GM10847 (cell line): ENCODE measurements around the gene PBXIP1.

Source experiments
- POLR2A ChIP-seq: IDR thresholded peaks from 2 replicates; pipeline ENCODE4 v1.6.1; 2011; ENCODE audit not compliant: insufficient read length; ENCODE audit errors: extremely low read depth

Gene PBXIP1

DNA sequence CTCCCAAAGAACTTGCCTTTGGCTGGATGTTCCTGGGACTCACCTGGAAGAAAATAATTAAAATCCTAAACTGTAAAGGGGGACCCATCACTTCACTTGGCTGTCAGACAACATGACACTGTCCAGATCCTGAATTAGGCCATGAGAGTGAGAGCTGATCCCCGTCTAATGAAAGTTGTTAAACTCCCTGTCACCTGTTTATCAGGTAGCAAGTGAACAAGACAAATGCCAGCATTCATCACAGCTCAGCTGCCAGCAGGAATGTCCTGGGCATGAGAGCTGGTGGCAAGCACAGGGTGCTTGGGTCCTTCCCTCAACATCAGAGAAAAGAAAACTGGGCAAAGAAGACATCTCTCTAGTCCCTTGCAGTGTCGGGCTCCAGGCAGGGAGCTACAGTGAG lies 43.1 kb downstream of the PBXIP1 start:
- TF ChIP-seq POLR2A, result no peak

DNA sequence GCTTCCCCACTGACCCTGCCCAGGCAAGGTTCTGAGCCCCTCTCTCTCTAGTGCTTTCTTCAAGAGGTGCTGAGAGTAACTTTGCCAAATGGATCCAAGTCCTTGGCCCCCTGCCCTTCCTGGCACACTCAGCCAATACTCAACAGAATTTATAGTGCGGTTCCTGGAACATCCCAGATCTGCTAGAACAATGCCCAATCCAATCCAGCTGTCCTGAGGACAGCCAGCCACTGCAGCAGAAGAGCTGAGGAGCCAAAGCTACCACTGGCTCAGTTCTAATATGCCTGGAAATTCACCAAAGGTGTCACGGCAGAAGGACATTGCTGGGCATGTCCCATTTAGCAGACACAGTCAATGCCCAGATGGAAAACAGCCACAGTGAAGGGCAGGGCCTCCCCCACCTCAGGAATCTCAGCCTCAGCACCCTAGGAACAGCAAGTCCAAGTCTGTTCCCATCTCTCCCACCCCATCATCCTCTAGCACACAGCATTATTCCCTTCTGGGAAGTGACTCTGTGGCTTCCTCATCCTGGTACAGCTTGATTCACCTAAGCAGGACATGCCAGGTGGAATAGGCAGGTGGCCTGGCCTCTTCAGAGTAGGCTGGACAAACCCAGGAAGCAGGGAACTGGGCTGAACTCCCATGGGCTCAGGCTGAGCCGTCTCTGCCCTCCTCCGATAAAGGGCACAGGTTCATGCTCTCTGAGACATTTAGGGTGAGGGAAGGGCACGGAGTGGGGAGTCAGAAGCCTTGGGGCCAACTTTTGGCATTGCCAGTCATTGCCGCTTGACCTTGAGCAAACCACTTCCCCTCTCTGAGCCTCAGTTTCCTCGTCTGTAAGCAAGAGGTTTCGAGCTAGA lies 44.0 kb downstream of the PBXIP1 start:
- no peak for TF ChIP-seq POLR2A

DNA sequence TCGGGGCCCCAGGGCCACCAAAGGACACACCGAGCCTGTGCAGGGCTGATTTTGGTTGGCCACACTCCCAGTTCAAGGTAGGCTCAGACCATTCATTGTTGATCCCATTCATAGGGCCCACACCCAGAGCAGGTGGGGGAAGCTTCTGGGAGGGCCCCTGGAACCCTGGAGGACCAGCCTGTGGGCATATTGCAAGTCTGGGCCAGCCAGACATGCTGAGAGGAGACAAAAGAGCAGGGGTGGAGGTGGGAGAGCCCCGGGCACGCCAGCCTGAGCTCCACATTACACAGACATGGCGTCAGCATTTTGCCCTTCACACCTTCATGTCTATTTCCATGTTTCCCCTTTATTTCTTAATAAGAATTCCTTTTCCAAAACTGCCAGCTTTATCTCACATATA lies 45.0 kb downstream of the PBXIP1 start:
- no peak for TF ChIP-seq POLR2A

DNA sequence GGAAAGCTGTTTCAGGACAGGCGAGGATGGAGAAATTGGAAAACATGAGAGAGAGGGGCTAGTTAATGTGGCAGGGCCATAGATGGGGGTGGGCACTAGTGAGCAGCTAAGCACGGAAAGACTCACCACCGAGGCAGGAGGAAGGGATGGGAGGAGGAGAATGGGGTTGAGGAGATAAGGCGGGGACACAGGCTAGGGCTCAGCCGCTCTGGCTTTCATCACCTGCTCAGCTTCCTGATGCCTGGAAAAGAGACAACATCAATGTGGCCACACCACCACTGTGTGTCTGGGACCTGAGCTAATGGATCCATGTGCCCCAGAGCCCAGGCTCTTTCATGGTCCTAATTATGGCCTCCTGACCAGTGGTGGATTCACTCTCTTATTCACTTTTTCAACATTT lies 47.0 kb downstream of the PBXIP1 start:
- TF ChIP-seq POLR2A, result no peak

DNA sequence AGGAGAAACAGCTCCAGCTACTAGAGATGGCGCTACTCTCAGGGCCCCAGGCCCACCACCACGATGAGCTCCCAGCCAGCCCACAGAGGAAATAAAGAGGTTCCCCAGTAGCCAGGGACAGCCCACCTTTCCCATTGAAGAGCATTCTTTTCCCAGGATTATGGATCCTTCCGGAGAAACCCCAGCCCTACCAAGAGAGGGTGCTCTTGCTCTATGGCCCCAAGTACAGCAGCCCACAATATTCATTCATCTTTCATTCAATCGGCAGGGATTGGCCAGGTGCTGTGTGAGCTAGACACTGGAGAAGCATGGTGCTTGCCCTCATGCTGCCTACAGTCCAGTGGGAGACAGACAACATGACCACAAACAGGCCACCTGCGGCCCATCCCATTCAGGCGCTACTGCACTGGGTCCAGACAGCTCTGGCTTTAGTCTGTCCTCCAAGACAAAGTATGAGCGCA lies 49.2 kb downstream of the PBXIP1 start:
- no peak for TF ChIP-seq POLR2A

DNA sequence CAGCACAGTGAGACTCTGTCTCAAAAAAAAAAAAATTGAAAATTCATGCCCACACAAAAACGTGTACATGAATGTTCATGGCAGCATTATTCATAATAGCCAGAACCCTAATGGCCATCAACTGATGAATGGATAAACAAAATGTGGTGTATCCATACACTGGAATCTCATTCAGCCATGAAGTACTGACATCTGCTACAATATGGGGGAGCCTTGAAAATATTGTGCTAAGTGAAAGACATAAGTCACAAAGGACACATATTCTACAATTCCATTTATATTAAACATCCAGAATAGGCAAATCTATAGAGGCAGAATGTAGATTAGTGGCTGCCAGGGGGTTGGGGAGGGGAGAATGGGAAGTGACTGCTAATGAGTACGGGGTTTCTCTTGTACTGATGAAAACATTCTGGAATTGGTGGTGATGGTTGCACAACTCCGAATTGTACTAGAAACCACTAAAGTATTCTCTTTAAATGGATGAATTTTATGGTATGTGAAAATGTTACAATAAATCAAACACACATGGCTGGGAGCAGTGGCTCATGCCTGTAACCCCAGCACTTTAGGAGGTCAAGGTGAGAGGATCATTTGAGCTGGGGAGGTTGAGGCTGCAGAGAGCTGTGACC lies 52.8 kb downstream of the PBXIP1 start:
- TF ChIP-seq POLR2A, result no peak

DNA sequence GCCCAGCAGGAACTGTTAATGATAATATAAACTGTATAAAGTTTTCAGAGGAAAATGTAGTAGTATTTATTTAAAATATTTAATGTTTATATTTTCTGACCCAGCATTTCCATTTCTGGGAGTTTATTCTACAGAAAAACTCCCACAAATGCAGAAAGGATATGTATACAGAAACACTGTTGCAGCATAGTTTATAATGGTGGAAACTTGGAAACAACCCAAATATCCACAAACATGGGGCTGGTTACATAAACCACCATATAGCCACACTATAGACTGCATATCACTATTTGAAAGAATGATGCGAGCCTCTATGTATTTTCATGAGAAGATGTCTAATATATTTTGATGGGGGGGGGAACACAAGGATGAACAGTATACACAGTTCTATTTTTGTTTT lies 54.3 kb downstream of the PBXIP1 start:
- TF ChIP-seq POLR2A, result no peak

DNA sequence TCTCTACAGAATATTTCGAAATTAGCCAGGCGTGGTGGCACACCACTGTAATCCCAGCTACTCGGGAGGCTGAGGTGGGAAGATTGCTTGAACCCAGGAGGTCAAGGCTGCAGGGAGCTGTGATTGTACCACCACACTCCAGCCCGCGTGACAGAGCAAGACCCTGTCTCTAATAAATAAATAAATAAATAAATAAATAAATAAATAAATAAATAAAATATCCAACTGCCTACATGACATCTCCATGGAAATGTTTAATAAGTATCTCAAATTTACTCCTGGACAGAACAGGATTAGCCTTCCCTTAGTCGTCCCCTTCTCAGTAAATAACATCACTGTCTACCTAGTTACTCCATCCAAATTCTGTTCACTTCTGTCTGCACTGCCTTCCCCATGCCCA lies 56.9 kb downstream of the PBXIP1 start:
- TF ChIP-seq POLR2A, result no peak

DNA sequence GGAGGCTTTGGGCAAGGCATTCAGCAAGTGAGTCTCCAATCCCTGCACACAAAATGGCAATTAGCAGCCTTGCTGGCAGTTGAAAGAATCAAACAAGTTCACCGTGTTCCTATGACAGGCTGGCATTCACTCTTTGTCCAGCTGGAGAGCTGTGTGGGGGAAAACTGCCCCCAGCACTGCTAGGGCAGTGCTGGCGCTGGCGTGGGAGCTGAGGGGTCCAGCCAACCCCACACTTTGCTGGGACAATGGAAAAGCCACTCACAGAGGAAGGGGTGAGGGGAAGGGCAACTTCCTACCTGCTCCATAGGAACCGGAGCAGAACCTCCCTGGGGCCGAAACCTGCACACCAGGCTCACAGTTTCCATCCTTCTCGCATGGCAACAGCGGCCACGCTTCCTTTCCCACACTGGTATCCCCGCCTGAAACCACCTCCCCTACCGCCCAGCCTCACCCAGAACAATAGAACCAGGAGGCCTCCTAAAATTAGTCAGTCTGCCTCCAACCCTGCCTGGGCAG lies 59.1 kb downstream of the PBXIP1 start:
- no peak for TF ChIP-seq POLR2A

DNA sequence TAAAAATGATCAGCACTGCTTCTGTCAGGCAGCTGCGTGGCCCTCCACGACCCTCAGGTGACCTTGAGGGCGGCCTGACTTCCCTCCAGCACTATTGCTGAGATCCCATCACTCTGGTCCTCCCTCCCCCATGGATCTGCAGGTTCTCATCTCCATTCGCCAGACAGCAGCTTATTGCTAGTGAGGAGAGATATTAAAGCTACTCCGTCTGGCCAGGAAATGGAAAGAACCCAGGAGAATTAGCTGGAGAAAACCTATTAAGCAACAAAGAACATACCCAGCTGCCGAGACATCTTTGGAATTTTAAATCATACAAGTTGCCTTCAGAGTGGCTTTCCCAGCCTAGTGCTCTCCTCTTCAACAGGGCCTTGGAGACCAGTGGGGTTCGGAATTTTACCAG lies 60.1 kb downstream of the PBXIP1 start:
- TF ChIP-seq POLR2A, result no peak
